SH-SY5Y (cell line): Measurements from ENCODE around the gene PAQR5.

Source experiments
- GATA2 ChIP-seq: IDR thresholded peaks from 2 replicates; pipeline ENCODE4 v1.6.1; 2011; ENCODE audit warnings: mild to moderate bottlenecking, low read depth, low read length
- GATA3 ChIP-seq: IDR thresholded peaks from 2 replicates; pipeline ENCODE4 v1.6.1; 2011; ENCODE audit warnings: low read depth, mild to moderate bottlenecking, low read length, moderate library complexity

DNA sequence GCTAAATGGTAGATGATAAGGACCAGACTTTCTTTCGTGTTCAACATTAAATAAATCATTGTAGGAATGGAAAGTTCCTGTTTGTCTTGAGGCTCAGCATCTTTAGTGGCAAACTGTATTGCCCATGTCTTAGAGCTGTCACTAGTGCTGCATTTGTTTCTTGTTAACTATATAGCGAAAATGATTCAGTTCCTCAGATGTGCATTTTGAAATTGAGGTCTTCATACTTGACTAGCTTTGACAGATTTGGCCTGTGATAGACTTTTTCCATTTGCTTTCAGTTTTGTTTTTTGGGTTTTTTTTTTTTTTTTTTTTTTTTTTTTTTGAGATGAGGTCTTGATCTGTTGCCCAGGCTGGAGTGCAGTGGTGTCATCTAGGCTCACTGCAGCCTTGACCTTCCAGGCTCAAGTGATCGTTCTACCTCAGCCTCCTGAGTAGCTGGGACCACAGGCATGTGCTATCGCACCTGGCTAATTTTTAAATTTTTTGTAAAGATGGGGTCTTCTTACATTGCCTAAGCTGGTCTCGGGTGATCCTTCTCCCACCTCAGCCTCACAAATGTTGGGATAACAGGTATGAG, 144.4 kb downstream of the PAQR5 start:
- TF ChIP-seq GATA2 (no peak), GATA3 (no peak)
